Activated CD4-positive, alpha-beta T cell treated with anti-CD3 and anti-CD28 coated beads for 24 hours (primary cell): Measurements from ENCODE around the gene FAM156A.
"Not testable (repeated sequence)": the region's sequence is repeated elsewhere in the genome, so short reads cannot be mapped to it uniquely, and the experiment has no call there.

Experiments used
- DNase-seq, 2 donors: peaks; one replicate each; pipeline ENCODE4 v3.0.0-alpha.2; 2020; ENCODE audit warnings: low read depth in 2 of 2

Gene FAM156A

DNA sequence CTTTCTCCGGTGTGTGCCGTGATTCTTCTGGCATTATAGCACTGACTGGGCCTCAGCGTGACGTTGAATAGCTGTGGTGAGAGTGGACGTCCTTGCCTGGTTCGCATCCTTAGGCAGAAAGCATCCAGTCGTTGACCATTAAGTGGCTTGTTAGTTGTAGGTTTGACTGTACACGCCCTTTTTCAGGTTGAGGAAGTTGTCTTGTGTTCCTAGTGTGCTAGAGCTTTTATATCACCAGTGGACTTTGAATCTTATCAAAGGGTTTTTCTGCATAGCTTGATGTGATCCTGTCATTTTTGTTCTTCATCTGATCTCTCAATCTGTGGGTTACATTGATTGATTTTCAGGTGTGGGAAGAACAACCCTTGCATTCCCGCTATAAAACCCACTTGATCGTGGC is 52.8 kb downstream of the FAM156A start:
- DNase-seq = not testable (repeated sequence)
